Hepatocyte (in vitro differentiated cells): Measurements from ENCODE around the gene CSRP2. TPM values are rescaled to one million over a fixed set of nuclear protein-coding genes. Genes with fewer than 3 reads are reported as not detected.

Experiments used
- DNase-seq: peaks from one replicate; pipeline ENCODE4 v3.0.0-alpha.2; 2016; ENCODE audit warnings: low spot score
- H2AFZ ChIP-seq: fragments of 200-600 bp; sonication (generic); 2 replicates; pipeline ENCODE4 v1.6.0; 2016; ENCODE audit warnings: antibody characterized with exemption, mild to moderate bottlenecking
- H3K27ac ChIP-seq: fragments of 200-600 bp; sonication (generic); 2 replicates; pipeline ENCODE4 v1.5.1; 2016; ENCODE audit warnings: mild to moderate bottlenecking
- H3K27me3 ChIP-seq: fragments of 200-600 bp; sonication (generic); 2 replicates; pipeline ENCODE4 v1.6.1; 2016
- H3K36me3 ChIP-seq: fragments of 200-600 bp; sonication (generic); replicated peaks from 2 replicates; pipeline ENCODE4 v1.5.1; 2016; ENCODE audit warnings: low read depth; ENCODE audit not compliant: insufficient read depth
- H3K4me1 ChIP-seq: fragments of 200-600 bp; sonication (generic); 2 replicates; pipeline ENCODE4 v1.5.1; 2016; ENCODE audit warnings: mild to moderate bottlenecking, moderate library complexity; ENCODE audit not compliant: insufficient read depth
- H3K4me2 ChIP-seq: fragments of 200-600 bp; sonication (generic); 2 replicates; pipeline ENCODE4 v1.6.0; 2016
- H3K4me3 ChIP-seq: fragments of 200-600 bp; sonication (generic); 2 replicates; pipeline ENCODE4 v1.5.1; 2016; ENCODE audit warnings: mild to moderate bottlenecking
- H3K79me2 ChIP-seq: fragments of 200-600 bp; sonication (generic); 2 replicates; pipeline ENCODE4 v1.6.0; 2017; ENCODE audit warnings: mild to moderate bottlenecking
- H3K9me2 ChIP-seq: fragments of 200-600 bp; sonication (generic); replicated peaks from 2 replicates; pipeline ENCODE4 v1.6.0; 2017; ENCODE audit warnings: mild to moderate bottlenecking; ENCODE audit not compliant: insufficient read depth
- H3K9me3 ChIP-seq: fragments of 200-600 bp; sonication (generic); 2 replicates; pipeline ENCODE4 v1.5.1; 2016; ENCODE audit warnings: low read depth, mild to moderate bottlenecking
- H4K20me1 ChIP-seq: fragments of 200-600 bp; sonication (generic); 2 replicates; pipeline ENCODE4 v1.6.0; 2016; ENCODE audit warnings: mild to moderate bottlenecking; ENCODE audit not compliant: insufficient read depth, poor library complexity, severe bottlenecking
- CTCF ChIP-seq: fragments of 200-600 bp; sonication (generic); IDR thresholded peaks from 2 replicates; pipeline ENCODE4 v1.5.1; 2016; ENCODE audit warnings: antibody characterized with exemption, mild to moderate bottlenecking; ENCODE audit not compliant: poor library complexity
- EZH2 ChIP-seq: fragments of 200-600 bp; sonication (generic); IDR thresholded peaks from 2 replicates; pipeline ENCODE4 v1.6.1; 2016; ENCODE audit warnings: antibody characterized with exemption, mild to moderate bottlenecking, borderline replicate concordance
- EZH2phosphoT487 ChIP-seq: fragments of 200-600 bp; sonication (generic); IDR thresholded peaks from one replicate; pipeline ENCODE4 v1.6.1; 2018; ENCODE audit warnings: antibody characterized with exemption, mild to moderate bottlenecking, low read depth, moderate library complexity; ENCODE audit not compliant: unreplicated experiment, severe bottlenecking
- WGBS: methylation state at CpG from one replicate; pipeline ENCODE4 v1.1.6; 2016; ENCODE audit warnings: low lambda C conversion rate; ENCODE audit errors: missing lambda C conversion rate; 5-methylcytosine and 5-hydroxymethylcytosine counted together
- polyA plus RNA-seq: library from polyadenylated mRNA; unstranded; fragments of >200 nt; fragmentation: Nextera tagmentation; extraction: Ambion mirVana; gene quantifications from 2 replicates; pipeline ENCODE4 v1.2.1, GENCODE V29; 2016
- total RNA-seq: library from RNA; depleted of rRNA; stranded (reverse); fragments of >200 nt; gene quantifications from 2 replicates; pipeline ENCODE4 v1.2.3, GENCODE V29; 2014

Gene CSRP2
- total and polyA plus RNA-seq, 2 experiments from 2014 or later, result 92.1 to 110 TPM

DNA sequence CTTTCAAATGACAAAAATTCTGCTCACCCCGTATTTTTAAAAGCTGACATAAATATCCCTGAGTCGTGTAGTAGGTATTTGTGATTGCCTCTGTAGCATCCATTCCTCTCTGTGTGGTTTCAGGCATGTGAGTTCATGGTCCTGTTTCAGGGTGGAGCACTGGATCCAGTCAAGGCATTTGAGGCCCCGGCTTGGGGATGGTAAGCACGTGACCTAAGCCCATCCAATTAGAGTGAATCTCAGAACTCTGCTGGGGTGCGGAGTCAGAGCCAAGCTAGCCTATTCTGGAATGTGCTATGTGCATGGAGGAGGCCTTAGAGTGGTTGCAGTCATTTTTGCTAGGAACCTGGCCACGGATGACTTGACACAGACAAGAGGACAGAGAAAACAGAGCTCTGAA is 4.3 kb upstream of the CSRP2 start:
- Histone ChIP-seq H2AFZ (no peak overlapping the region), H3K4me2 (no peak overlapping the region), H3K9me2 (no peaks in the 10 kb centered on the region), H3K27me3 (no peaks in the 10 kb centered on the region), H3K4me1 (peaks cover 6% of the 10 kb centered on the region), H3K27ac (no peak overlapping the region), H3K4me3 (no peak overlapping the region), H3K36me3 (no peaks in the 10 kb centered on the region), H3K9me3 (no peaks in the 10 kb centered on the region), H3K79me2 (no peaks in the 10 kb centered on the region), H4K20me1 (no peaks in the 10 kb centered on the region)
- TF ChIP-seq EZH2phosphoT487 (no peak), CTCF (no peak), EZH2 (no peak)
- no peak for DNase-seq
- WGBS, result 79% methylated on average over 6 of the region's 6 CpGs

DNA sequence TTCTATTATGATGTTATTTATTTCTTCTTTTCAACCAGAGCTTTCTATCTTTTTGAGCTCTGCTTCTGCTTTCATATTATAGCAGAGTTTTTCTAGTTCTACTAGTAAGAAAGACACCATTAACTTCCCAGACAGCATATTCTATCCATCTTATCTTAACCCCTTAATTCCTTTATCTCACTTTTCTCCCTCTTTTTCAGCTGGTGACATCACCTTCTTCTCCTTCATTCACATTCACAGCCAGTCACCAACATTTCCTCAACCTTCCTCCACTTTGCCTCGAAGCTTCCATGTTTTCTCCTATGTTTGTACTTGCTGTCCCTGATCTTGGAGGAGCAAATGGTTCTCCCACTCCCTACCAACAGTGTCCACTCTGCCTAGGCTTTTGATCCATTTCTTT is 3.5 kb upstream of the CSRP2 start:
- 46% methylated on average over 1 of the region's 1 CpG for WGBS
- no peaks in the 10 kb centered on the region for H3K36me3 ChIP-seq
- no peak overlapping the region for H3K4me2 ChIP-seq
- no peaks in the 10 kb centered on the region for H3K27me3 ChIP-seq
- H3K9me3 ChIP-seq, result no peaks in the 10 kb centered on the region
- no peak for DNase-seq
- no peak overlapping the region for H3K4me3 ChIP-seq
- no peak overlapping the region for H2AFZ ChIP-seq
- H3K9me2 ChIP-seq, result no peaks in the 10 kb centered on the region
- no peak for TF ChIP-seq EZH2phosphoT487
- H4K20me1 ChIP-seq, result no peaks in the 10 kb centered on the region
- peaks cover 3% of the 10 kb centered on the region for H3K79me2 ChIP-seq
- no peak overlapping the region for H3K27ac ChIP-seq
- peaks cover 6% of the 10 kb centered on the region for H3K4me1 ChIP-seq

- Histone ChIP-seq H3K4me3 (no peak overlapping the region), H3K27ac (no peak overlapping the region), H3K27me3 (no peaks in the 10 kb centered on the region), H3K79me2 (peaks cover 15% of the 10 kb centered on the region), H3K36me3 (no peaks in the 10 kb centered on the region), H3K9me3 (no peaks in the 10 kb centered on the region), H3K4me2 (no peak overlapping the region), H3K9me2 (no peaks in the 10 kb centered on the region), H2AFZ (no peak overlapping the region), H3K4me1 (peaks cover 6% of the 10 kb centered on the region), H4K20me1 (no peaks in the 10 kb centered on the region)
- DNase-seq, result no peak
- TF ChIP-seq EZH2phosphoT487 (no peak), CTCF (no peak), EZH2 (no peak)
These were observed 2.3 kb upstream of the CSRP2 start for GRCh38 chr12:76881142-76881541.

DNA sequence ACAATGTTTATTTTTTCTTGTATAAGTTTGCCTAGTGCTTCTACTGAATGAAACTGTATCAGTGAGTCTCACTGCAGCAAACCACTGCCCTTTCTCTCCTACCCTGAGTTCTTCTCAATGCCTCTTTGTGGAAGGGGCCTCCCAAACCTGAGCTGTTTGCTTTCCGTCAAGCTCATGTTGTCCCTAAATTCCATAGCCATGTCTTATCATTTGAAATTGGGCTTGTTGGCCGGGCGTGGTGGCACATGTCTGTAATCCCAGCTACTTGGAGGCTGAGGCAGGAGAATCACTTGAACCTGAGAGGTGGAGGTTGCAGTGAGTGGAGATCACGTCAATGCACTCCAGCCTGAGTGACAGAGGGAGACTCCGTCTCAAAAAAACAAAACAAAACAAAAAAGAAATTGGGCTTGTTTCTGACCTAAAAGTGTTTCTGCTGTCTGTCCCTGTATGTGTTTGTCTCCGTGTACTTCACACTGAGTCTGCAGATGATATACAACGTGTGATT is 1.8 kb upstream of the CSRP2 start:
- WGBS, result 90% methylated on average over 7 of the region's 7 CpGs
- no peak overlapping the region for H2AFZ ChIP-seq
- TF ChIP-seq EZH2phosphoT487, result no peak
- TF ChIP-seq EZH2, result no peak
- no peak for TF ChIP-seq CTCF
- H3K27ac ChIP-seq, result peak overlapping the region; percentile 93
- peaks cover 6% of the 10 kb centered on the region for H3K4me1 ChIP-seq
- H3K36me3 ChIP-seq, result no peaks in the 10 kb centered on the region
- no peaks in the 10 kb centered on the region for H3K9me3 ChIP-seq
- no peaks in the 10 kb centered on the region for H3K27me3 ChIP-seq
- H3K79me2 ChIP-seq, result peaks cover 21% of the 10 kb centered on the region
- H3K4me3 ChIP-seq, result no peak overlapping the region
- DNase-seq, result no peak
- H4K20me1 ChIP-seq, result no peaks in the 10 kb centered on the region
- no peak overlapping the region for H3K4me2 ChIP-seq
- no peaks in the 10 kb centered on the region for H3K9me2 ChIP-seq
